OCI-LY7 (cell line): ENCODE results near the gene ZFR2.

Source experiments
- CTCF ChIP-seq: fragments of 200-600 bp; sonication (generic); conservative IDR thresholded peaks from 2 replicates; pipeline ENCODE4 v1.5.1; 2014; ENCODE audit warnings: mild to moderate bottlenecking, antibody characterized with exemption, low read length, moderate library complexity, mixed read lengths
- EZH2phosphoT487 ChIP-seq: fragments of 200-600 bp; sonication (generic); IDR thresholded peaks from 2 replicates; pipeline ENCODE4 v1.6.1; 2018; ENCODE audit warnings: low read depth, borderline replicate concordance, mild to moderate bottlenecking, mixed run types, antibody characterized with exemption, low read length, moderate library complexity, mixed read lengths

GRCh38 chr19:3832001-3832400 is 36.8 kb downstream of the ZFR2 start:
- no peak for TF ChIP-seq CTCF
- no peak for TF ChIP-seq EZH2phosphoT487
